T-helper 2 cell treated with Interferon-gamma antibody and Interleukin-4, amounts not matched to agents 100 ng/mL and 5 ng/mL, for 36 hours (primary cell): ENCODE data around the gene IL15RA. TPM values are rescaled to one million over a fixed set of nuclear protein-coding genes. Genes with fewer than 3 reads are reported as not detected.
"Not testable (repeated sequence)": the region's sequence is repeated elsewhere in the genome, so short reads cannot be mapped to it uniquely, and the experiment has no call there.

Experiments used
- intact Hi-C: fragments of 100-400 bp; cut with micrococcal nuclease; formaldehyde crosslinking; loops from one replicate; pipeline ENCODE4 v1.15.1; 2023
- total RNA-seq: library from RNA; stranded (reverse); gene quantifications from 2 replicates; pipeline ENCODE4 v1.2.3, GENCODE V29; 2022

IL15RA gene
- total RNA-seq, 1 donor from 2014 or later = 23.1 TPM

- intact Hi-C loops = no loop called here
Measured at GRCh38 chr10:5952731-5953385, 24.5 kb downstream of the IL15RA start.

DNA sequence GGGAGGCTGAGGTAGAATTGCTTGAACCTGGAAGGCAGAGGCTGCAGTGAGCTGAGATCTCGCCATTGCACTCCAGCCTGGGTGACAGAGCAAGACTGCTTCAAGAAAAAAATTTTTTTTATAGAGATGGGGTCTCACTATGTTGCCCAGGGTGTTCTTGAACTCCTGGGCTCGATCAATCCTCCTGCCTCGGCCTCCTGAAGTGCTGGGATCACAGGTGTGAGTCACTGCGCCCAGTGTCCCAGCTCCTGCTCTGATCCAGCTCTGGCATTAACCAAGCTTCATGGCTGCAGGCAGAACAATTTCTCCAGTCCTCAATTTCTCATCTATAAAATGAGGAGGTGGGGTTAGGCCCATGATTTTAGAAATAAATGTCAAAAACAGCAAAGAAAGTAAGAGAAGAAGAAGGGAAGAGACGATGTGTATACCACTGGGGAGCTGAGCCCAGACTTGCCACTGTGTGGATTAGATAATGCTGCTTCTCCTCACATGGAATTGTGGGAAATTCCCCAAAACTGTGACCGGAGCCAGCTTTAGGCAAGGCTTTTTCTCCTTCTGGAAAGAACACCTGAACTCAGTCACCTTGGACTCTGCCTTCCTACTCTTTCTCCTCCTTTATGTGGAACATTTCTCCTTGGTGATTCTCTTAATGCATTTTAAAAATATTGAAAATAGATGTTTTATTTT lies 25.5 kb downstream of the IL15RA start:
- intact Hi-C loops = no loop called here

DNA sequence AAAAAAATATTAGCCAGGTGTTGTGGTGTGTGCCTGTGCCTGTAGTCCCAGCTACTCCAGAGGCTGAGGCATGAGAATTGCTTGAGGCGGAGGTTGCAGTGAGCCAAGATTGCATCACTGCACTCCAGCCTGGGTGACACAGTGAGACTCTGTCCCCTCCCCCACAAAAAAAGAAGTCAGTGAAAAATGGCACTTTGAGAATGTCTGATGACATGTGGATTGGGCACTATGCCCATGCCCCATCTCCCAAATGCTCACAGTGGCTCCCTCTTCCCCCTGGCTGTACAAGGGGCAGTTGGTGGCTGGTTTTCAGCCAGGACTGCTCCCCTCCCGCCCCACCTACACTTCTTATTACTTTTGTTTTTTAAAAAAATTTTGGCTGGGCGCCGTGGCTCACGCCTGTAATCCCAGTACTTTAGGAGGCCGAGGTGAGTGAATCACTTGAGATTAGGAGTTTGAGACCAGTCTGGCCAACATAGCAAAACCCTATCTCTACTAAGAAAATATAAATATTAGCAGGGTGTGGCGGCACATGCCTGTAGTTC lies 26.1 kb downstream of the IL15RA start:
- intact Hi-C loops = no loop called here

- intact Hi-C loops = no loop called here
Measured at GRCh38 chr10:5949009-5949759, 28.2 kb downstream of the IL15RA start.

- intact Hi-C loops = no loop called here
Measured at GRCh38 chr10:5948208-5948585, 29.1 kb downstream of the IL15RA start.

- intact Hi-C loops = no loop called here
Measured at GRCh38 chr10:5947471-5948207, 29.7 kb downstream of the IL15RA start.

GRCh38 chr10:5946786-5947185 lies 30.6 kb downstream of the IL15RA start:
- intact Hi-C loops = no loop called here

GRCh38 chr10:5946419-5946775 lies 30.9 kb downstream of the IL15RA start:
- intact Hi-C loops = not testable (repeated sequence)

DNA sequence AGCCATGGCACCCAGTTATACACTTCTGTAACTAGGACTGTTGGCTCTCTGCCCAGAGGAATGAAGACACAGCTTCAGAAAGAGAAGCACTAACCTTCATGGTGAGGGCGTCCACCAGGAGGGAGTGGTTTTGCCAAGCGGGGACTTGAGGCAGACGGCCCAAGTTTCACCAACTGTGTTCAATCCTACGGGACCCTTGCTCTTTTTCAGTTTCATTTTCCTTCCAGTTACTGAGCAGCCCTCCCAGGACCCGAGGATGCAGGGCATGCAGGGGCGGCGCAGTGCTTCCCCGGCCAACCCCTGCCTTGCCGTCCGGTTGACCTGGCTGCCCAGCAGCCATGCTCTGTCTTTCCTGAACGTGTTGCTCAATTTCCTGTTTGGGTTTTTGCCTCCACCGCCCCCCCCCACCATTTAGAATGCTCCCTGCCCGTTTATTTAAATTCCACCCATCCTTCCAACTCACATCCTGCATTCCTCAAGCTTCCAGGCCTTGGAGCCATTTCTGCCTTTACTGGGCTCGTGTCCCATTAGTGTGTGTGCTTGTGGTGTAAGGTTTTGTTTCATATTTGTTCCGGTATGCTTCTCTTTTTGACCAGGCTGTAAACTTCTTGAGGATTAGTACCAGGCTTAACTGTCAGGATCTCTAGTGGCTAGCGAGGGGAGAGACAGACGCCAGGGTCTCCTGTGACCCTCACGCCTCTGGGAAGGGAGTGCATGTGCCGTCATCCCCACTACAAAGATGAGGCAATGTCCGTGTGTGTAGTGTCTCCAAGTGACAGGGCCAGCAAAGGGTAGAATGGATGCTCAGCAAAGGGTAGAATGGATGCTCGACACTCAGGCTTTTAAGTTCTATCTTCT lies 31.6 kb downstream of the IL15RA start:
- intact Hi-C loops = no loop called here

- intact Hi-C loops = no loop called here
Measured at GRCh38 chr10:5945190-5945509, 32.2 kb downstream of the IL15RA start.

DNA sequence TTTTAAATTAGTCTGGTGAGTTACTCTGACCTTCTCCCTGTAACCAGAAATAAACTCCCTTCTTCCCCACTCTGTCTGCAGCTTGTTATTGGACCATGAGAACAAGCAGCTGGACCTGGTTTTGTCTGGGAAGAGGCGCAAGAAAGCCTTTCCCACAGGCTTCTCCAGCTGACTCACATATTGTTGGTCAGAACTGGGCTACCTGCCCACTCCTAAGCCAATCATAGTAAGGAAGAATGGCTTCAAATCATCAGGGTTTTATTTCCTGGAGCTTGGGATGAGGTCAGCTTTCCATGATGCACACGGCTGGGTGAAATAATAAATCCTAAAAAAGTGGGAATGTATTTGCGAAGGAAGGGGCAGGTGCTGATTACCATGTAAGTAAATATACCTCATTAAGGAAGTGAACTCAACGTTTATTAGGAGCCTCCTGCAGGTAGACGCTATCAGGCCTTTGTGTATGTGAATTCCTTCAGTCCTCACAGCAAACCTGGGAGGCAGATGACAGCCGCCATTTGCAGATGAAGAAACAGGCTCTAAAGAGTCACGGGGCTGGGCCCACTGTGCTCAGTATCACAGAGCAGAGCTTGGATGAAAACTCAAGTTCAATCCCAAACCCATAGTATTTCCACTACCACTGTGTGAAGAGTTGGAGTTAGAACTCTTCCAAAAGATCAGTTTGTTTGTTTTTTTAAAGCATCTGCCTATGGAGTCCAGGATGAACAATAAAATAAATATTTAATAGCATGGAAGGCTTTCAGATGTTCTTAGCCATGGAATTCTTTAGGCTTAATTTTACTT lies 32.8 kb downstream of the IL15RA start:
- intact Hi-C loops = no loop called here

- intact Hi-C loops = no loop called here
Measured at GRCh38 chr10:5943536-5943935, 33.8 kb downstream of the IL15RA start.

DNA sequence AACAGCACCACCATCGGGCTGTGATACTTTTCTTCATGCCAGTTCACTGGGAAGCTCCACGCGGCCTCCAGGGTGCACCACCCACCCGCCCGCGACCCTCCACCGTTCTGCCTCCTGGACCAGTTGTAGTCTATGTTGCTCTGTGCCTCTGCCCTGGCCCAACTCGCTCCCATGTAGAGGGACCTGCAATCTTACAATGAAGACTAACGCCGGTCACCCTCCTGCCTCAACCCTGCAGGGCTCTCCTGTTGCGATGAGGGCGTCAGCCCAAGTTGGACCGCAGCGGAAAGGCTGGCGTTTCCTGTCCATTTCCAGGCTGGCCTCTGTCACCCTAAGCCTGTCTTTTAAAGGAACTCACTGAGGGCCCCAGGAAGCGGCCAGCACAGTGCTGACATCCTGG lies 34.9 kb downstream of the IL15RA start:
- intact Hi-C loops = no loop called here

DNA sequence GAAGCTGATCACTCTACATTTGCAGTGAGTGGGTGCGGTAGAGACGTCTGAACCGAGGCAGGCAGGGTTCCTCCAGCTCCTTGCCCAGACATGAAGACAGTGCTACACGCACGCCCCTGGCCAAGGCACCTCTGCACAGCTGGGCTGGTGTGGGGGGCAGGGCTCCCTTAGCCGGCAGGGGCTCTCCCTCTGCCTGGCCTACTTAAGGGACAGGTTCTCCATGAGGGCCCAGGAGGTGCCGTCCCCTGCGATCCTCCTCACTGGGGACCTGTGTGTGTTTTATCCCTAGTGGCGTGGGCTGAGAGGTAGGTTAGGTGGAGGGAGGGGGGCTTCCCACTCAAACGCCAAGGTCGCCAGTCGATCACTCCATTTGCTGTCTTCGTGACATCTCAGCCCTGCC lies 35.3 kb downstream of the IL15RA start:
- intact Hi-C loops = no loop called here

DNA sequence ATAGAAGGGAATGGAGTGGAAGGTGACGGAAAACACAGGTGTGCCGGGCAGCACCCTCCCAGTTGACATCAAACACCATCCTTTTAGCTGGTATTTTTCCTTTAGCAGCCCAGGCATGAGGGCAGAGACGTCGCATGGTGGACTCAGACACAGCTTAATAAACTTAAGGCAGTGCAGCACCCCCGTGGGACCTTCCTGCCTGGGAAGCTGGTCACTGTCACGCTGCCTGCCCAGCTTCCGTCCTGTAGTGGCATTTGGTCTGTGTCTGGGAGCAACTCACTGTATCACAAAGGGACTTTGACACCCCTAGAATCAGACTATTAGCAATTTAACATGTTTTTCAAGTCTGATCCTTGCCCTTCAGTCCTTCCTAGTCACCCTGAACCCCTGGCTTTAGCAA lies 35.8 kb downstream of the IL15RA start:
- intact Hi-C loops = no loop called here

GRCh38 chr10:5940807-5941218 lies 36.5 kb downstream of the IL15RA start:
- intact Hi-C loops = no loop called here

DNA sequence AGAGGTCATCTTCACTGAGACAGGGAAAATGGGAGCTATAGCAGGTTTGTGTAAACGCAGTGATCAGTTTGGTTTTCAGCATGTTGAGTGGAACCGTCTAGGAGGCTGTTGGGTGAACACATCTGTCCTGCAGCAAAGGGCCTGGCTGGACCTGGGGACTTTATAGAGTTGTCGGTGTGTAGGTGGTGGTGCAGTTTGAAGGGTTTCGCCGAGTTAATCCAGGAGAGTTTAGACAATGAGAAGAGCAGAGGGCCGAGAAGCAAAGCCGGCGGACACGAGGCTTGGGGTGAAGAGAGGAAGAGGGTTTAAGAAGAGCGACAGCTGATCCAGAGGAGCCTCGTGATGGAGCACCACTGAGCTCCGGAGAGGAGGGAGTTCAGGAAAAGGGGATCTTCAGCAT lies 39.1 kb downstream of the IL15RA start:
- intact Hi-C loops = no loop called here

DNA sequence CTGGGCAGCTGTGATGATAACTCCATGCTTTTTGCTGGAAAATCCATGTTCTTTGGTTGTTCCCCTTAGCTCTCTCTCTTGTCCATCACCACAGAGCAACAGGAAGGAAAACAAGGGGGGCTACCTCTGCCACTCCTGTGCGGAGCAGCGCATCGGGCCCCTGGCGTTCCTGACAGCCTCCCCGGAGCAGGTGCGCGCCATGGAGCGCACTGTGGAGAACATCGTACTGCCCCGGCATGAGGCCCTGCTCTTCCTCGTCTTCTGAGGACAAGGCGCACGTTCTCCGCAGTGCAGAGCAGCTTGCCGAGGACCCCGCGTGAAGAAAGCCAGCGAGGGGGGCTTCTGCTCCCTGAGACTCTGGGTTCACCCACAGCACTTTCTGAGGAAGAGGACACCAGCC lies 40.3 kb downstream of the IL15RA start:
- intact Hi-C loops = no loop called here

GRCh38 chr10:5935628-5936027 lies 41.7 kb downstream of the IL15RA start:
- intact Hi-C loops = no loop called here
